GM13977 (cell line): ENCODE measurements around the gene CLPSL2.

ENCODE experiments used
- DNase-seq: peaks from one replicate; pipeline ENCODE4 v3.0.0; 2012; ENCODE audit warnings: low spot score
- CTCF ChIP-seq: IDR thresholded peaks from 2 replicates; pipeline ENCODE4 v1.5.1; 2012; ENCODE audit warnings: mild to moderate bottlenecking, control low read depth; ENCODE audit not compliant: insufficient read depth; ENCODE audit errors: extremely low read depth, missing control alignments
- in situ Hi-C: fragments of 300-500 bp; cut with MboI; formaldehyde crosslinking; loops from one replicate; pipeline ENCODE4 v1.12.0; 2022; ENCODE audit warnings: low sequenced_read_pairs, low pct_unique_long_range_greater_than_20kb, mixed read lengths, inconsistent platforms; ENCODE audit not compliant: unreplicated experiment

CLPSL2 gene

DNA sequence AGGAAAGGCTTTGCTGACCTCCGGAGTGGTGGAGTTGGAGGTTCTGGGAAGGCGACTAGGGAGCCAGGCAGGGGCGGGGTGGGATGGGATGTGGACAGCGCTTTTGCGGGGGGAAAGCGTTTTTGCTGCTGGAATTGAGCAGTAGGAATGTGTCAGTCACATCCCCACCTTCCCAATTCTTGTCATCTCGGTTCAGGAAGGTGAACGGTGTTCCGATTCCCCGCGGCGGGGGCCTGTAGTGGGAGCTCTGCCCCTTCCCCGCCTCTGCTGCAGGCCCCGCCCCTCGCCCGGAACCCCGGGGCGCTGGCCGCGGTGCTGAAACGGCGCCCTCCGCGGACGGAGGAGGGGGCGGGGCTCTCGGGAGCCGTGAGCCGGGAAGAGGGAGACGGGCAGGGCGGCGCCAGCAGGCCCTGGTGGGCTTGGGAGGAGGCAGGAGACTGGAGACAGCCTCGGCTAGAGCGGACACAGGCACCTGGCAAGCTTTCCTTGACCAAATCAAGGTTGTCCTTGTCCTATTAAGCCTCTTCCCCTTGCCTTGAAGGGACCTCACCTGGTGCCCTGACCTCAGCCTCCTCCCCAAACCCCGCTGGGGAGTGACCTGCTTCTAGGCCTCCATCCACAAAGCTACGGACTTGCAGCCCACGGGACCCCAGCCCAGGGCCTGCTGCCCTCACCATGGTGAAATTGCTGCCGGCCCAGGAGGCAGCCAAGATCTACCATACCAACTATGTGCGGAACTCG is 28.8 kb downstream of the CLPSL2 start, which contains the start of gene LHFPL5:
LHFPL5 (plus strand) TSS at position 357 of the 741 bp plus-strand sequence; CDS start at position 676, 319 bp downstream.
- peak; percentile 85 for DNase-seq
- in situ Hi-C loops: no loop called here
- no peak for TF ChIP-seq CTCF

DNA sequence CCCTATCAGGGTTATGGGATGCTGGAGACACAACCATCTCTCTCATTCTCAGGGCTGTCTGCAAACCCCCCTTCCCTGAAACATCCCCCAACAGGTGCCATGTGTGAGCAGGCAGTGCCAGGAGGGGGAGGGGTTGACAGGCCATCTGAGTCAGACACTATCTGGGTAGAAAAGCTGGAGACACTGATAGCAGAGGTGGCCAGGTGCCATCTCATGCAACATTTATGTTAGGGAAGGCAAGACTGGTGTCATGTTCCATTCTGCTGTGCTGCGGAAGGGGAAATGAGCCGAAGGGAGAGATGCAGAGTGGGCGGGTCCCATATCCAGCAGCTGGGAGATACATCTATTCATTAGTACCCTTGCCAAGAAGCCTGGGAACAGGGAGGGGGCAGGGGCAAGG is 32.3 kb downstream of the CLPSL2 start:
- DNase-seq: no peak
- no peak for TF ChIP-seq CTCF
- in situ Hi-C loops: no loop called here

- no peak for DNase-seq
- in situ Hi-C loops: no loop called here
- no peak for TF ChIP-seq CTCF
Observed at GRCh38 chr6:35809809-35810208, 33.4 kb downstream of the CLPSL2 start.

DNA sequence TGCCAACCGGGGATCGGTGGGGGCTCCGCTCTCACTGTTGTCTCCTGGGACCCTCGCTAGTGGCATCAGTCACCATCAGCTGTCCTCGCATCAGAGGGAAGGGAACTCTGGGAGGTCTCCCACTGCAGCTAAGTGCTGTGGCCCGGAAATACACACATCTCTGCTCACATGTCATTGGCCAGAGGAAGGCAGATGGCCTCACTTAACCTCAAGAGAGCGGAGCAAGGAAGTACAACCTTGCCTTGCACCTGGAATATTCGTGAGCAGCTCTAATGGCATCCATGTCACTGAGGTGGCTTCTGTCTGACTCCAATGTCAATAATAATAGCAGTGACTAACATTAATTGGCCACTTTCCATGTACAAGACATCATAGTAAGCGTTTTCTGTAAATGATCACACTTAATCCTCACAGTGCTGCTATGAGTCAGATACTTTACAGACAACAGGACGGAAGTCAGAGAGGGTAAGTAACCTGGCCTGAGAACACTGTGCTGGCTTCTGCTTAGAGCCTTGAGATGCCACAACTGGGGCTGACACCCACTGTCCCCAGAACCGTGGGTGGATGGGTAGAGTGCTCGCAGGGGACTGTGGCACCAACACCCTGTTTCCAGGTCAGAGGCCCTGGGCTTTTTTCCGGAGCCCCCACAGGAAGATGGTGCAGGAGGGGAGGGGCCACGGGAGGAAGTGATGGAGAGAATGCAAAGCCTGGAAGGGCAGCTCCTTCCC is 34.7 kb downstream of the CLPSL2 start:
- in situ Hi-C loops: no loop called here
- no peak for TF ChIP-seq CTCF
- no peak for DNase-seq

DNA sequence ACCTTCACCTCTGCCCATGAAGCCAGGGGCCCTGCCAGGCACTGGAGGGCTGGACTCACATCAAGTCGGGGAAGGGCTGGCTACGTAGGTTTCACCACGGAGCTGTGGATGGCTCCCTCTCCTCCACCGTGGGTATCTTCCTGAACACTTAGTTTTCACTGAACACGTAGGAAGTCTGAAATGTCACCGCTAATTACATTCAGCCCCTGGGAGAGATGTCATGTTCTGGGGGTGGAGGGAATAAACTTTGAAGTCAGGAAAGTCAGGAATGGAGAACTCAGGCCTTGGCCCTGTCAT is 35.2 kb downstream of the CLPSL2 start:
- in situ Hi-C loops: no loop called here
- DNase-seq: no peak
- TF ChIP-seq CTCF: no peak

DNA sequence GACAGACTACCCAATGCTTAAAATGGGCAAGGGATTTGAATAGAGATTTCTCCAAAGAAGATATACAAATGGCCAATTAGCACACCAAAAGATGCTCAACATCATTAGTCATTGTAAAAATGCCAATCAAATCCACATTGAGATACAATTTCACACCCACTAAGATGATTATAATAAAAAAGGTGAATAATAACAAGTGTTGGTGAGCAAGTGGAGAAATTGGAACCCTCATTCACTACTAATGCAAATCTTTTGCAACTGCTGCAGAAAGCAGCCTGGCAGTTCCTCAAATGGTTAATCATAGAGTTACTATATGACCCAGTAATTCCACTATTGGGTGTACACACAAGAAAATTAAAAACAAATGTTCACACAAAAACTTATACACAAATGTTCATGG is 41.1 kb downstream of the CLPSL2 start:
- no peak for TF ChIP-seq CTCF
- in situ Hi-C loops: no loop called here
- no peak for DNase-seq

DNA sequence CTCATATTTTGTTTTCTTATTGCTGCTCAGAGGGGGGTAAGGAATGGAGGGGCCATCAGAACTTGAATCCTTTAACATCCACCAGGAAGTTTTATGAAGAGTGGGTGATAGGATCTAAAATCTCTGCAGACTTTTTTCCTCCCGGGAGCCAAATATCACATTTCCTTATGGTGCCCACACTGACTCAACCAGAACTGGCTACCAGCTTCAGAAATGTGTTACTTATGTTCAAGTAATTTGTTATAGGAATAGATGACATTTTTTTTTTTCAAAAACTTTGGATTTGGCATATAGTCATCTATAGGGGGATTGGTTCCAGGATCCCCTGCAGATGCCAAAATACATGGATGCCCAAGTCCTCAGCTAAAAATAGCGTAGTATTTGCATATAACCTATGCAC is 47.2 kb downstream of the CLPSL2 start:
- no peak for DNase-seq
- in situ Hi-C loops: no loop called here

More for the DNA sequence above, 47.2 kb downstream of the CLPSL2 start:
- no peak for TF ChIP-seq CTCF
